ENCODE data around the gene PTPRD. TPM values are rescaled to one million over a fixed set of nuclear protein-coding genes. Genes with fewer than 3 reads are reported as not detected.

PTPRD gene
- total RNA-seq, 1 experiment from 2014 or later: not detected

GRCh38 chr9:8640761-8641160 lies 1972.0 kb downstream of the PTPRD start:
- no peak overlapping the region for H3K27ac ChIP-seq (ENCODE audit: low read depth, low read length, poor library complexity, severe bottlenecking)
- H3K9me3 ChIP-seq (ENCODE audit: low read depth, low read length, poor library complexity, severe bottlenecking): no peaks in the 10 kb centered on the region
- peaks cover 27% of the 10 kb centered on the region for H3K27me3 ChIP-seq (replicated peaks; ENCODE audit: insufficient read depth, low read depth, low read length, poor library complexity)
- no peak for DNase-seq (ENCODE audit: low spot score)
- H3K4me3 ChIP-seq (ENCODE audit: low read depth, low read length, poor library complexity, severe bottlenecking): no peak overlapping the region
- H3K36me3 ChIP-seq (ENCODE audit: insufficient read depth, low read length, poor library complexity, severe bottlenecking): no peaks in the 10 kb centered on the region
- CTCF ChIA-PET: no interaction called here
- H3K4me1 ChIP-seq (ENCODE audit: insufficient read depth, low read length, poor library complexity, severe bottlenecking): no peaks in the 10 kb centered on the region
- intact Hi-C loops (cut with micrococcal nuclease; ENCODE audit: unreplicated experiment): no loop called here
- POLR2A ChIA-PET (ENCODE audit: low non-redundant PET): no interaction called here
- BruUV-seq (replicated peaks): no TSS peak
- TF ChIP-seq EZH2 (IDR thresholded peaks at IDR 0.05; ENCODE audit: borderline replicate concordance, low read depth, low read length, poor library complexity, severe bottlenecking) (no peak), CTCF (conservative IDR thresholded peaks at IDR 0.05; ENCODE audit: low read depth, low read length) (no peak)

DNA sequence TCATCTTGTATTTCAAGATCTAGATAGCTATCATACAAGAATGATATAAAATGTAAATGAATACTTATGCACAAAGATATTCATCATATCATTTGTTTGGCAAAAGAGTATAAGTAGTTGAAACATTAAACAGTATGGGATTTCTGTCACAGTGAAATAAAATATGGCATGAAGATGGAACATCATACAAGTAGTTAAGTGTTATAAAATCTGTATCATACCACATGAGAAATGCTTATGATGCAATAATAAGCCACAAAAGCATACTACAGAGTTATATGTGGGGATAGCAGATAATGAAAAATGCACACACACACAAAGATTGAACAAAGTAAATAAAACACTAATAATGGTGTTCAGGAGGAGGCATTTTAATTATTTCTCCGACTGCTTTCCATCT lies 1975.2 kb downstream of the PTPRD start:
- ChIA-PET CTCF (no interaction called here), POLR2A (ENCODE audit: low non-redundant PET) (no interaction called here)
- TF ChIP-seq CTCF (conservative IDR thresholded peaks at IDR 0.05; ENCODE audit: low read depth, low read length): no peak
- no peak for TF ChIP-seq EZH2 (IDR thresholded peaks at IDR 0.05; ENCODE audit: borderline replicate concordance, low read depth, low read length, poor library complexity, severe bottlenecking)
- no peaks in the 10 kb centered on the region for H3K9me3 ChIP-seq (ENCODE audit: low read depth, low read length, poor library complexity, severe bottlenecking)
- no TSS peak for BruUV-seq (replicated peaks)
- DNase-seq (ENCODE audit: low spot score): no peak
- no peaks in the 10 kb centered on the region for H3K36me3 ChIP-seq (ENCODE audit: insufficient read depth, low read length, poor library complexity, severe bottlenecking)
- H3K27ac ChIP-seq (ENCODE audit: low read depth, low read length, poor library complexity, severe bottlenecking): no peak overlapping the region
- no peaks in the 10 kb centered on the region for H3K4me1 ChIP-seq (ENCODE audit: insufficient read depth, low read length, poor library complexity, severe bottlenecking)
- H3K27me3 ChIP-seq (replicated peaks; ENCODE audit: insufficient read depth, low read depth, low read length, poor library complexity): peaks cover 27% of the 10 kb centered on the region
- no peak overlapping the region for H3K4me3 ChIP-seq (ENCODE audit: low read depth, low read length, poor library complexity, severe bottlenecking)
- intact Hi-C loops (cut with micrococcal nuclease; ENCODE audit: unreplicated experiment): no loop called here

DNA sequence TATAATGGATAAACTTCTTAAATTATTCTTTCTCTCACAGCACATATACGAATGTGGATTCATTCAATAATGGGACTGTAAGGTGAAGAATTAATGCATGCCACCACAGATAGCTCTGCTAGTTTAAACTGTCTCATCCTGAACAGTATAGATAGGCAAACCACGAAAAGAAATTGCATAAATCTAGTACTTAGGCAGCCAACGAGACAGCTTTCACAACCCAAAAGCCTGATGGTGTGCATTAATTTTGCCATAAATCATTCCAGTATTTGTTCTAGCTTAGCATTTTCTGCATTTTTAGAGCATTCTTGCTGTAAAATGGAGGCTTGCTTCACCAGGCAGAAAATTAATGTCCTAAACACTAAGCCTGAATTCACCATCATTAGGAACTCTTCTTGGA lies 1979.0 kb downstream of the PTPRD start:
- H3K27ac ChIP-seq (ENCODE audit: low read depth, low read length, poor library complexity, severe bottlenecking): no peak overlapping the region
- H3K9me3 ChIP-seq (ENCODE audit: low read depth, low read length, poor library complexity, severe bottlenecking): no peaks in the 10 kb centered on the region
- POLR2A ChIA-PET (ENCODE audit: low non-redundant PET): no interaction called here
- intact Hi-C loops (cut with micrococcal nuclease; ENCODE audit: unreplicated experiment): no loop called here
- no peak for TF ChIP-seq EZH2 (IDR thresholded peaks at IDR 0.05; ENCODE audit: borderline replicate concordance, low read depth, low read length, poor library complexity, severe bottlenecking)
- no peak for TF ChIP-seq CTCF (conservative IDR thresholded peaks at IDR 0.05; ENCODE audit: low read depth, low read length)
- no peaks in the 10 kb centered on the region for H3K4me1 ChIP-seq (ENCODE audit: insufficient read depth, low read length, poor library complexity, severe bottlenecking)
- H3K27me3 ChIP-seq (replicated peaks; ENCODE audit: insufficient read depth, low read depth, low read length, poor library complexity): peaks cover 30% of the 10 kb centered on the region
- no peaks in the 10 kb centered on the region for H3K36me3 ChIP-seq (ENCODE audit: insufficient read depth, low read length, poor library complexity, severe bottlenecking)
- no peak overlapping the region for H3K4me3 ChIP-seq (ENCODE audit: low read depth, low read length, poor library complexity, severe bottlenecking)
- no peak for DNase-seq (ENCODE audit: low spot score)
- CTCF ChIA-PET: no interaction called here
- no TSS peak for BruUV-seq (replicated peaks)
